Gastrocnemius medialis (tissue), 4 donors: ENCODE data around the gene TBCK.

Experiments
- POLR2A ChIP-seq, 2 donors: fragments of 450-650 bp; IDR thresholded peaks; one replicate each; pipeline ENCODE4 v1.6.1; 2017; ENCODE audit warnings: antibody characterized with exemption in 2 of 2, mild to moderate bottlenecking in 2 of 2, moderate library complexity in 2 of 2
- TF ChIP-seq, protein P1 (sequence below), 5 experiments: fragments of 450-650 bp in 3 of 5; fragments of 200-600 bp in 2 of 5; sonication (generic) in 2 of 5; IDR thresholded peaks in 4 of 5; conservative IDR thresholded peaks in 1 of 5; 1 replicate in 4 of 5; 2 replicates in 1 of 5; pipeline ENCODE4 v1.5.1; 2016 to 2019; ENCODE audit warnings: antibody characterized with exemption in 5 of 5, mild to moderate bottlenecking in 3 of 5, moderate library complexity in 3 of 5

DNA sequence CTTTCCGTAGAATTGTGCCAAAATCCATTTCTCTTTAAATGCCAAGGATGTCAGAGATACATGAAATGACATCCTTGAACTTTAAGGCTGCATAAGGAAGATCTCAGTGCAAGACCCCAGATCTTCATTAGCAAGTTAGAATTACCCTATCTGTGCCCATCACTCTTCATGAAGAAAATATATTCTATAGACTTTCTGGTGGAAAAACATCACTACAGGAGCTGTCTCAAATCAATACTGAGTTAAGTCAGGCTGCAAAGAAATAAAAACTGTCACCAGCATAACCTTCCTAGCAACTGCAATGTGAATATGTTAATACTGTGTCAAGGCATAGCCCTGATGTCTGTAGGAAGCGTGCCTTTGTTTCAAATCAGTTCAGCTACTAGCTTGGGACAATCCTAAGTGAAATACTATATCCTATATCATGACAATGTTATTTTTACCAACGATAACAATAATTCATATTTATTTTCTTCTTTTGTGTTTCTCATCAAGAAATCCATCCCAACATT is 173.3 kb downstream of the TBCK start:
- TF ChIP-seq, protein P1, sequence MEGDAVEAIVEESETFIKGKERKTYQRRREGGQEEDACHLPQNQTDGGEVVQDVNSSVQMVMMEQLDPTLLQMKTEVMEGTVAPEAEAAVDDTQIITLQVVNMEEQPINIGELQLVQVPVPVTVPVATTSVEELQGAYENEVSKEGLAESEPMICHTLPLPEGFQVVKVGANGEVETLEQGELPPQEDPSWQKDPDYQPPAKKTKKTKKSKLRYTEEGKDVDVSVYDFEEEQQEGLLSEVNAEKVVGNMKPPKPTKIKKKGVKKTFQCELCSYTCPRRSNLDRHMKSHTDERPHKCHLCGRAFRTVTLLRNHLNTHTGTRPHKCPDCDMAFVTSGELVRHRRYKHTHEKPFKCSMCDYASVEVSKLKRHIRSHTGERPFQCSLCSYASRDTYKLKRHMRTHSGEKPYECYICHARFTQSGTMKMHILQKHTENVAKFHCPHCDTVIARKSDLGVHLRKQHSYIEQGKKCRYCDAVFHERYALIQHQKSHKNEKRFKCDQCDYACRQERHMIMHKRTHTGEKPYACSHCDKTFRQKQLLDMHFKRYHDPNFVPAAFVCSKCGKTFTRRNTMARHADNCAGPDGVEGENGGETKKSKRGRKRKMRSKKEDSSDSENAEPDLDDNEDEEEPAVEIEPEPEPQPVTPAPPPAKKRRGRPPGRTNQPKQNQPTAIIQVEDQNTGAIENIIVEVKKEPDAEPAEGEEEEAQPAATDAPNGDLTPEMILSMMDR (IDR thresholded peaks at IDR 0.05 in 4 of 5, conservative IDR thresholded peaks at IDR 0.05 in 1 of 5): no peak
- no peak for TF ChIP-seq POLR2A (IDR thresholded peaks at IDR 0.05)
